Stimulated activated CD8-positive, alpha-beta memory T cell treated with anti-CD3 and anti-CD28 coated beads, Interleukin-12 subunit alpha, Interleukin-12 subunit beta, amount 100 ng/mL, for 24 hours (primary cell): ENCODE data around the gene SERPINE3.

Experiments
- DNase-seq: peaks from one replicate; pipeline ENCODE4 v3.0.0-alpha.2; 2020; ENCODE audit errors: extremely low read depth

SERPINE3 gene

GRCh38 chr13:51363625-51364024, 24.1 kb downstream of the SERPINE3 start:
- no peak for DNase-seq

DNA sequence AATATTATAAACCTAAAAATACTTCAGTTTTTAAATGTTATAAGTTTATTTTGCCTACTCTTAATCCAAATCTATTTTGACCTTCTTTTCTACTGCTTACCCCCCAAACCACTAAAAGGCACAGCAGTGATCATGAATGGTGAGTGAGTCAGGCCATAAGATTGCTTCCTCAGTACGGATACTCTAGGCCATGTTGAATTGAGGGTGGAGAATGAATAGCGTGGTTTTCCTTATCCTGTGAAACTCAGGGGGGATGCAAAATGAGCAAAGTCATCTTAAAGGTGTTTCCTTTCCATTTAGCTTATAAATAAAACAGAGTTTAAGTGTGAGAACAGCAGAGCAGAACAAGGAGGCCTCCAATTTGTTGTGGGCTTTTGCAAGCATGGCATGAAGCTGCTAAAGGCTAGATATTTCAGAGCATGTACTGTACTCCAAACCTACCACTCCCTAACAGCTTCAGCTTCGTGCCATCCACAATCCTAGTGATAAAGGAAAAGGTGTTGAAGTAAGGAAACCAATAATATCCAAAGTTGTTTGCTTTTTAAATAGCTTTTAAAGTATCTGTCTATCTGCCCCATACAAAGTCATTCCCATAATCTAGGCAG, 25.0 kb downstream of the SERPINE3 start:
- DNase-seq: no peak

DNA sequence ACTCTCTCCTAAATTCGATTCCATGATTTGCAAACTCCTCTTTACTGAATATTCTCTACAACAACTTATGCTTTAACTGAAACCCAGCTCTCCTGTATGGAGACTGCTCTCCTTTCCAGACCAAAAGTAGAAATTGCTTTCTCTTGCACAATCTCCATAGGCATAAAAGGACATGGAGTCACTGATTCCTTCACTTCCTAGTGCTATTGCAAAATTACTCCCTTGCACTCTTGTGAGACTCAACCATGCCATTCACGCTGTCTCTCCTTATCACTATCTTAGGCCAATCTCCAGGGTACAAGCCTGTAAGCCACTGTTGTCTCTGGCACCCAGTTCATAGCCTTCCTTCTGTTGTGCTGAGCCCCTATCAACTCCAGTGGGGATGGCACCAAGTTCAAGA, 30.6 kb downstream of the SERPINE3 start:
- DNase-seq: no peak

GRCh38 chr13:51370811-51371210, 31.3 kb downstream of the SERPINE3 start:
- no peak for DNase-seq

DNA sequence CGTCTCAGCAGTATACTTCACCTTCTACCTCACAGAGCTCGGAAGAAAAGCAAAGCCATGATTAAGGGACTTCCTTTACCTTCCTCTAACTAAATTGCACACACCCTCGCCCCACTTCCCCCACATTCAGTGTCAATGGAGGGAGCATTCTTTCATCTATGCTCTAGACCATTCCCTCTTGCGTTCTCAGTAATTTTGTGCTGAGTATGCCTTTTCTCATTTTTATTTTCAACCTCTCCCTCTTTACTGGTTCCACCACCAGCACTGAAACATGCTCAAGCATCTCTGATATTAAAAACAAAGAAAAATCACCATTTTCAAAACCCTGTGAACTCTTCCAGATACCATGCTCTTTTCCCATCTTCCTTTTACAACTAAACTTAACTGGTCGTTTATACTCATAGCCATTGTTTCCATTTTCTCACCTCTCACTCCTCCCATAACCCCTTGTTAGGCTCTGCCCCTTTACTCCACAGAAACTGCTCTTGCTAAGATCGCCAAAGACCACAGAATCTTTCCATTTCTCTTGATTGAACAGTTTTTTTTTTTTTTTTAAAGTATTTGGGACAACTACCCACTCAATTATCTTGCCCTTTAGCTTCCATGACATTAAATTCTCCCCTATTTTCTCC, 32.4 kb downstream of the SERPINE3 start:
- DNase-seq: no peak

- no peak for DNase-seq
Observed at GRCh38 chr13:51373451-51373850, 34.0 kb downstream of the SERPINE3 start.

GRCh38 chr13:51380269-51380668, 40.8 kb downstream of the SERPINE3 start:
- DNase-seq: no peak

DNA sequence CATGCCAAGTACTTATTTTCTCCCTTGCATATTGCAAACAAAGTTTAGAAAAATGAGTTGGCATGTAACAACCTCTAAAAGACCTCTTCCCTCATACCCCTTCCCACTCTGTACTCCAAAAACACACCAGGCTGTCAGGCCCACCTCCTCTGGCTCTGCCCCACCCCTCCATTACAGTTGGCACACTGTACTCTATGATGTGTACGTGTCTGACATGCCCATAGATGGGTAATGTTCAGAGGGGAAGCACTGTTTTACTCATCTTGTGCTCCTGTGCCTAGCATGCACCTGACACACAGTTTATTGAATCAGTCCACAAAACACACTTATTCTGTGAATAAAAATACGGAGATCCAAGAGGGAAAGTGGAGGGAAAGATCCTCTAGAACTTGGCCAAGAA, 45.6 kb downstream of the SERPINE3 start:
- no peak for DNase-seq

GRCh38 chr13:51394724-51395123, 55.2 kb downstream of the SERPINE3 start:
- DNase-seq: no peak

- DNase-seq: no peak
Observed at GRCh38 chr13:51396352-51396751, 56.9 kb downstream of the SERPINE3 start.

GRCh38 chr13:51397262-51397941, 57.9 kb downstream of the SERPINE3 start:
- no peak for DNase-seq

- DNase-seq: no peak
Observed at GRCh38 chr13:51405176-51405575, 65.7 kb downstream of the SERPINE3 start.

GRCh38 chr13:51412431-51412830, 72.9 kb downstream of the SERPINE3 start:
- no peak for DNase-seq
